Measurements from ENCODE around the gene ASCC3.

ASCC3 gene

DNA sequence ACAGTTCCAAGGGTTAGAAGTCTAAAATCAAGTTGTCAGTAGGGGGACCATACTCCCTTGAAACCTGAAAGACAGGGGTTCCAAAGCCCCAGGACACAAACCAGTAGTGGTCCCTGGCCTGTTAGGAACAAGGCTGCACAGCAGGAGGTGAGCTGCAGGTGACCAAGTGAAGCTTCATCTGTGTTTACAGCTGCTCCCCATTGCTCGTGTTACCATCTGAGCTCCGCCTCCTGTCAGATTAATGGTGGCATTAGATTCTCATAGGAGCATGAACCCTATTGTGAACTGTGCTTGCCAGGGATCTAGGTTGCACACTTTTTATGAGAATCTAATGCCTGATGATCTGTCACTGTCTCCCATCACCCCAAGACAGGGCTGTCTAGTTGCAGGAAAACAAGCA, 391.1 kb downstream of the ASCC3 start:
- peaks cover 67% of the 10 kb centered on the region for H3K27me3 Mint-ChIP-seq
- no peaks in the 10 kb centered on the region for H3K9me3 Mint-ChIP-seq
- H3K27ac Mint-ChIP-seq, result no peak overlapping the region
- no peaks in the 10 kb centered on the region for H3K36me3 Mint-ChIP-seq (ENCODE audit: low read depth)
- DNase-seq, result no peak
- H3K4me1 Mint-ChIP-seq (ENCODE audit: low read depth), result peaks cover under 1% of the 10 kb centered on the region
- no peak overlapping the region for H3K4me3 Mint-ChIP-seq

DNA sequence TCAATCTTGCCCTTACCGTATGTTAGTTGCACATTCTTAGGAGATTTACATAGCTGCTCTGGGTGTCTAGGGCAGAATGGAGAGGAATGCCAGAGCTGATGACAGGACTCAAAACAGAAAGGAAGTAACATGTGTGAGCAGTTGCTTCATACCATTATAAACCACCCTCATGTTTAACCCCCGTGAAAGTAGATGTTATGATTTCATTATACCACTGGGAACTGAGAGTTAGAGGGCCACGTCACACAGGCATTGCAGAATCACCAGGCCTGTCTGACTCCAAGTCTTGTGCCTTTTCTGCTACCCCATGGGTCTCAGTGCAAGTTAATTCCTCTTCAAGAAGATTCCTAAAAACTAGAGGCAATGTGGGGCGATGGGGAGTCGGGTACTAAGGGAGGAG, 392.9 kb downstream of the ASCC3 start:
- Mint-ChIP-seq H3K36me3 (ENCODE audit: low read depth) (no peaks in the 10 kb centered on the region), H3K27ac (no peak overlapping the region), H3K4me3 (no peak overlapping the region), H3K27me3 (peaks cover 67% of the 10 kb centered on the region), H3K9me3 (no peaks in the 10 kb centered on the region), H3K4me1 (ENCODE audit: low read depth) (peaks cover 5% of the 10 kb centered on the region)
- DNase-seq, result no peak

DNA sequence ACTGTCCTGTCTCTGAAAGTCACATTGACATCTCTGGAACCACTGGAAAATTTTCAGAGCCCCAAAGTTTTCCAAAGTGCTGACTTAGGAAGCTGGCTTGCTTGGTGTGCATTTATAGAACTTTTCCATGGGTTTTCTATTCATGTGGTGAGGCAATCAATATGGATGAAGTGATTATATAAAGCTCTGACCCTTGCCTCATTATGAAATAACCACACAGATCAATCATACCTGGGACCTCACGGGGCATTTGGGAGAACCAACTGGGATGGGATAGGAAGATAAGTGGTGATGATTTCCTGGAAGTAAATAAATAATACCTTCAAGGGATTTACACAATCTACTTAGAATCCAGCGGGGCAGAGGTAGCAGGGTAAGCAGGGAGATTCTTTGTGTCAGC, 393.5 kb downstream of the ASCC3 start:
- H3K27me3 Mint-ChIP-seq, result peaks cover 63% of the 10 kb centered on the region
- peaks cover 5% of the 10 kb centered on the region for H3K4me1 Mint-ChIP-seq (ENCODE audit: low read depth)

DNA sequence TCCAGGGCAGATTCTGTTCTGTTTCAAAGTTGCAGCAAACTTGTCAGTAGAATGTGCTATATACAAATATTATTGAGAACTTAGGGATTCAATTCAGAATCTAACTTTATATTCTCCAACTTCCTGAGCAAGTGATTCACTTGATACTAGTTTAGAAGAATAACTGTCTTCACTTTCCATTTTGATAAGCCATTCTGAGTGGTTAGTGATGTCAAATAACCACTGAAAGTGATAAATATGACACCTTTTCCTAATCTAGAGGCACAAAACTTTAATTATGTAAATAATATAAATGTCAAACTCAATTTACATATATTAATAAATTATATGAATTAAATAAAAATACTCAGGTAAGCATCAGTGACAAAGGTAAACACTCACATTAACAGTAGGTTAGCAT, 395.9 kb downstream of the ASCC3 start:
- Mint-ChIP-seq H3K27me3 (peaks cover 45% of the 10 kb centered on the region), H3K36me3 (ENCODE audit: low read depth) (no peaks in the 10 kb centered on the region), H3K4me1 (ENCODE audit: low read depth) (peaks cover 5% of the 10 kb centered on the region), H3K27ac (no peak overlapping the region), H3K9me3 (no peaks in the 10 kb centered on the region), H3K4me3 (no peak overlapping the region)
- no peak for DNase-seq

More for the DNA sequence above, 393.5 kb downstream of the ASCC3 start:
- no peak for DNase-seq
- Mint-ChIP-seq H3K27ac (no peak overlapping the region), H3K9me3 (no peaks in the 10 kb centered on the region), H3K36me3 (ENCODE audit: low read depth) (no peaks in the 10 kb centered on the region), H3K4me3 (no peak overlapping the region)

DNA sequence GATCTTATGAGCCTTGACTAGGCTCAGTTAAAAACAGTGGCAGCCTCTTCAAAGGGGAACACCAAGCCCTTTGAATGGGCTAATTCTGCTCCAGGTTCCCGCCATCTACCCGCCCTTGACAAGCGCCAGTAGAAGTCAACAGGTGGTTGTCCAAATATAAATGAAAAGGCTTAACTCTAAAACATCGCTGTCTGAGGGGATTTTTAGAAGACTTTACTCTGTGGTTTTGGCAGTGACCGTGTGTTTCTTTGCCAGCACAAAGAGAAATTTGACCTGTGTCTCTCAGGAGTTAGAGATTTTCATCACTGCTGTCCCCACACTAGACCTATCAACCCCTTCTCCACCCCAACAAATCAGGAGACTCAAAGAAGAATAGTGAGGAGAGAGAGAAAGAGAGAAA, 396.7 kb downstream of the ASCC3 start:
- H3K36me3 Mint-ChIP-seq (ENCODE audit: low read depth), result no peaks in the 10 kb centered on the region
- H3K4me1 Mint-ChIP-seq (ENCODE audit: low read depth), result peaks cover 5% of the 10 kb centered on the region
- no peaks in the 10 kb centered on the region for H3K9me3 Mint-ChIP-seq
- no peak for DNase-seq
- H3K4me3 Mint-ChIP-seq, result no peak overlapping the region
- peaks cover 39% of the 10 kb centered on the region for H3K27me3 Mint-ChIP-seq
- H3K27ac Mint-ChIP-seq, result no peak overlapping the region

DNA sequence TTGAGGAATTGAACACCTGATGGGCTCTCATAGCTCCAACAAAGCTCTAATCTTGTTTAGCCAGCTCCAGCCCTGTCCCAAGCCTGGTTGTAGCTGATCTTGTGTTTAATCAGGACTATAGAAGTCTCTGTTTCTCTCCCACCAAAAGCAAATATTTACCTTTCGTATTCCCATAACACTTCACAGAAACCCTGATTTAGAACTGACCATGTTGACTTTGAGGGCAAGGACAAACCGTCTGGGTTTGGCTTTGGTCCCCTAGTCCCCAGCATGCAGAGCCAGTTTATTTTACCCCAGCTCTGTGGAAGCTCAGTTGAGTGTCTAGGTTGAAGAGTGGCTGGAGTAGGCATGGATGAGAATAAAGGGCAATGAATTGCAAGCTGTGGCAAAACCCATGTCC, 398.4 kb downstream of the ASCC3 start:
- Mint-ChIP-seq H3K36me3 (ENCODE audit: low read depth) (no peaks in the 10 kb centered on the region), H3K4me1 (ENCODE audit: low read depth) (peaks cover 5% of the 10 kb centered on the region), H3K27ac (no peak overlapping the region), H3K4me3 (no peak overlapping the region), H3K9me3 (no peaks in the 10 kb centered on the region), H3K27me3 (peaks cover 36% of the 10 kb centered on the region)
- no peak for DNase-seq

DNA sequence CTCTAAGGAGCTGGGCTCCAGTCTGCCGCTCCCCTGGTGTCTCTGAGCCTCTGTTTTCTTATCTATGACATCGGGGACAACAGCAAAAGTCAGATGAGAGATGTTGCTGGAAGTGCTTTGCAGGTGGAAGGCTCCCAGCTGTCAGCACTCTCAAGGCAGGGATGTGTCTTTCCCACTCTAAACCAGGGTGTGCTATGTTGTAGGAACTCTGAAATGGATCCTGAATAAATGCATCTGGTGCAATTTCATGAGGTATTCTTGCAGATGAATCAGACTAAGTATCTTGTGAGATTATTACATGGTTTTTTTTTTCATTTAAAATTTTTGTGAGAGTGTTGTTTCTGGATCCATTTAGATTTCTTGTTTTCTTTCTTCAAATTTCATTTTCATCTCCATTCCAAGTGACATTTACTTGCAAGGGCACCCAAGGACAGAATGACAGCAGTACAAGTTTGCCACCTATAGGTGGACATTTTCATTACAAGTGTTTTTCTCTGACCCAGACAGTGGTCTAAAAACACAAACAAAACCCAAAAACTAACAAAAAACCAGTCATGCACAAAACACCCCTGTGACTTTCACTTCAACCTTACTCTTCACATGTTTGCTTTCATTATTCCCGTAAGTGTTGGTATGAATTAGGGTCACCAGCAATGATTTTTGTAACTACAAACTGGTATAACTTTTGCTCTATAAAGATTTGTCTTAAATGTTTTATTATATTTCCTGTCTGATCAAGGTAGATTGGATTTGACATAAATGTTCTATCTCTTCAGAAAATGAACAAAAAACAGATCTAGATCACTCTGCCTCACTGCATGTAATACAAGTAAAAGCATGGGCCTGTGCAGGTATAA, 401.7 kb downstream of the ASCC3 start:
- Mint-ChIP-seq H3K27me3 (peaks cover 42% of the 10 kb centered on the region), H3K4me3 (no peak overlapping the region), H3K9me3 (no peaks in the 10 kb centered on the region), H3K36me3 (ENCODE audit: low read depth) (no peaks in the 10 kb centered on the region), H3K27ac (no peak overlapping the region), H3K4me1 (ENCODE audit: low read depth) (peaks cover 3% of the 10 kb centered on the region)
- no peak for DNase-seq

DNA sequence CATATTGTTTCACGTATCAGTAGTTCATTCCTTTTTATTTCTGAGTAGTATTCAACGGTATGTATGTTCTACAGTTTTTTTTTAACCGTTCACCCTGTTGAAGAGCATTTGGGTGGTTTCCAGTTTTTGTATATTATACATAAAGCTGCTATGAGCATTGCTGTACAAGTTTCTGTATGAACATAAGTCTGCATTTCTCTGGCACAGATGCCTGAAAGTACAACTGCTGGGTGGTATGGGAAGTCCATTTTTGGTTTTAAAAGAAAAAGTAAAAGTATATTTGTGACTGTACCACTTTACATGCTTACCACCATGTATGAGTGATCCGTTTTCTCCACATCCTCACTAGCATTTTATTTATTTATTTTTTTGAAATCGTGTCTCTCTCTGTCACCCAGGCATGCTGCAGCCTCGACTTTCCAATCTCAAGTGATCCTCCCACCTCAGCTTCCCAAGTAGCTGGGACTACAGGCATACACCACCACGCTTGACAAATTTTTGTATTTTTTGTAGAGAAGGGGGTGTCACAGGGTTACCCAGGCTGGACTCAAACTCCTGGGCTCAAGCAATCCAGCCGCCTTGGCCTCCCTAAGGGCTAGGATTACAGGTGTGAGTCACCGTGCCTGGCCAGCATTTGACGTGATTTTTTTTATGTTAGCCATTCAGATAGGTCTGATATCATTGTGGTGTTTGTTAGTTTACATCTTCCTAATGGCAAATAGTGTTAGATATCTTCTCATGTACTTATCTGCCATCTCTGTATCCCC, 405.4 kb downstream of the ASCC3 start:
- Mint-ChIP-seq H3K27ac (no peak overlapping the region), H3K9me3 (no peaks in the 10 kb centered on the region), H3K4me1 (ENCODE audit: low read depth) (peaks cover 14% of the 10 kb centered on the region), H3K36me3 (ENCODE audit: low read depth) (no peaks in the 10 kb centered on the region), H3K4me3 (no peak overlapping the region), H3K27me3 (peaks cover 70% of the 10 kb centered on the region)
- no peak for DNase-seq

DNA sequence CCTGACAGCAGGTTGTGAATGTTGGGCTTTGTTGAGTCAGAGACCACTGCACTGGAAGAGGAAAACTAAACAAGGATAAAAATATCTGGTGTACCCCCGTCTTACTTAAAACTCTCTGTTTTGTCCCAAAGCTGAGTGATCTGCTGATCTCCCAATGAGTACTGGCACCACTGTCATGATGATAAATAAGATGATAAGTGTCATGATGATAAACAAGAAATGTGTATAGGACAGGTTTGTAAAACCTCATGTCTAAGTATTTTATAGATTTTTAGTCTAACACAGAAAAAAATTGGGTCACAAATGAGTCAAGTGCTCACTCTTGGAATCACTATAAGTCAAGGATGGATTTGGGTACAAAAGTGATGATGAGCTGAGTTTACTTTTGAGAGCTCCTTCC, 407.9 kb downstream of the ASCC3 start:
- H3K36me3 Mint-ChIP-seq (ENCODE audit: low read depth), result no peaks in the 10 kb centered on the region
- no peak overlapping the region for H3K4me3 Mint-ChIP-seq
- peaks cover 1% of the 10 kb centered on the region for H3K9me3 Mint-ChIP-seq
- no peak for DNase-seq
- H3K27ac Mint-ChIP-seq, result no peak overlapping the region
- peaks cover 14% of the 10 kb centered on the region for H3K4me1 Mint-ChIP-seq (ENCODE audit: low read depth)
- H3K27me3 Mint-ChIP-seq, result peaks cover 85% of the 10 kb centered on the region

DNA sequence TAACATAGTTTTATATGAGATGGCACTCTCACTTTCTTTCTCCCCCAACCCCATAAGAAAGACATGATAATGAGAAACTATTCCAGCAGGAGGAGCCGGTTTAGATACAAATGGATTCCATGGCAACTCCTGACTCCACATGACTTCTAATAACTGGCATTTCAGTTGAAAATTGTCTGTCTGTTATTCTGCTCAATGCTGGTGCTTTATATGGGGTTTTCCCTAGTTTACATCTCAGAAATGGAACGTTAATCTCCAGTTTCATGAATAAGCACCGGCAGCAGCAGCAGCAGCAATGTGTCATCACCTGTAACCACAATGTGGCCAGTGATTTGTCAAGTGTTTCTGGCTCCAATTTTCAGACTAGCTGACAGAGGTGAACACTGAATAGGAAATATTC, 408.5 kb downstream of the ASCC3 start:
- Mint-ChIP-seq H3K27me3 (peaks cover 87% of the 10 kb centered on the region), H3K27ac (peak overlapping the region; percentile 16), H3K9me3 (peaks cover 5% of the 10 kb centered on the region), H3K36me3 (ENCODE audit: low read depth) (no peaks in the 10 kb centered on the region), H3K4me3 (no peak overlapping the region), H3K4me1 (ENCODE audit: low read depth) (peaks cover 17% of the 10 kb centered on the region)
- no peak for DNase-seq

DNA sequence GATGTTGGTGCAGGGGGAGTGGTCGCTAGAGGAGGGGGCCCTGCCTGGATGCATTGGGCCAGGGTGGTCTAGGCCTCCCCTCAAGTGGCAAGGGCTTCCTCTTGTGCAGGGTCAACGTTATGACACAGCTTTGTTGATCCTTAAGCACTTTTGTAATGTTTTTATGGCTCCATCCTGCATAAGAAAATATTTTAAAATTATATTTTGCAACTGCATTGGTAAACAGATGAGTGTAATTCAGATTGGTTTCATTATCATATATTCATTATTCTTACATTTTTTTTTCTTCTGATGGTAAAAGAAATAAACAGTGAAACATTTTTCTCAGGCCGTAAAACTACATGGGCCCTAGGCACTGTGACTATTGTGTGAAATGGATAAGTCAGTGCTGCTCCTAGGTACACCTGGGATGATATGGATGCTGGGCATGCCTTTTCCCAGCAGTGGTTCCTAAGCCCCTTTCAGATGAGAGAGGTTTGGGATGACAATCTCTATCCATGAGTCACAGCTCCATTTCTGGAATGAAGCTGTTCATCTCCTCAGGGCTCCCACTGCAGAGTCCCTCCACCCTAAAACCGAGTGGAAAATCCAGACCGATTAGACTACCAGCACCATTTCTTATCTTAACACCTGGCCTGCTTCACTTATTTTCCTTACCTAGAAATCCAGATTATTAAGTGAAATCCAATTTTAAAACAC, 410.6 kb downstream of the ASCC3 start:
- peaks cover 30% of the 10 kb centered on the region for H3K4me1 Mint-ChIP-seq (ENCODE audit: low read depth)
- peaks cover 90% of the 10 kb centered on the region for H3K27me3 Mint-ChIP-seq
- H3K27ac Mint-ChIP-seq, result no peak overlapping the region
- H3K9me3 Mint-ChIP-seq, result peaks cover 17% of the 10 kb centered on the region
- no peak overlapping the region for H3K4me3 Mint-ChIP-seq
- DNase-seq, result no peak
- H3K36me3 Mint-ChIP-seq (ENCODE audit: low read depth), result no peaks in the 10 kb centered on the region

DNA sequence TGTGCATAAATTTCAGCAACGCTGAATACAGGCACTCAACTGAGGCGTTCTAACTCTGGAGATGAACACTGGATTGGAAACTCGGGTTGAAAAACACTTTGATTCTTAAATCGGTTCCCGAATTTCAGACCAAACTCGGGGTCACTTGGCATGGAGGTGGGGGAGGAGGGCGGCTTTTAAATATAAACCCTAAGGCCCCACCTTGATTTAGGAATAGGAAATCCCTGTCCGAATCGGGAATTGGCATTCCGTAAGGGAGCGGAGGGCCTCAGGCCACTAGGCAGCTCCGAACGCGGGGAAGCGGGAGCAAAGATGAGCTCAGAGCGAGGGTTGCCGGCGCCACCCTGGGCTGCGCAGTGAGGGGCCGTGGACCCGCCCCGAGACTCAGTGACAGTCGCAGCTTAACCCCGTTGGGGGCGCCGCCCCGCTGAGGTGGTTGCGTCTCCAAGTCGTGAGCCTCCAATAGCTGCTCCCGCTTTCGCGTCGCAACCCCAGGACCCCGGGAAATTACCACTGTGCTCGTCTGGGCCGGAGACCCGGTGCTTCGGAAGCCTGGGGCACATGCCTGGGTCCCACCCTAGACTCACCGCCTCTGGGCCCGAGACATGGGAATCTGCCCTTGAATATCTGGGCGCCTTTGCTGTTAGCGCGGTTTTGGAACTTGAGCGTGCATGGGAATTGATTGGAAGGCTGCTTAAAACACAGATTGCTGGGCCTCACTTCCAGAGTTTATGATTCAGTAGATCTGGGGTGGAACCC, 411.8 kb downstream of the ASCC3 start:
- no peak overlapping the region for H3K27ac Mint-ChIP-seq
- H3K4me3 Mint-ChIP-seq, result no peak overlapping the region
- H3K4me1 Mint-ChIP-seq (ENCODE audit: low read depth), result peaks cover 32% of the 10 kb centered on the region

DNA sequence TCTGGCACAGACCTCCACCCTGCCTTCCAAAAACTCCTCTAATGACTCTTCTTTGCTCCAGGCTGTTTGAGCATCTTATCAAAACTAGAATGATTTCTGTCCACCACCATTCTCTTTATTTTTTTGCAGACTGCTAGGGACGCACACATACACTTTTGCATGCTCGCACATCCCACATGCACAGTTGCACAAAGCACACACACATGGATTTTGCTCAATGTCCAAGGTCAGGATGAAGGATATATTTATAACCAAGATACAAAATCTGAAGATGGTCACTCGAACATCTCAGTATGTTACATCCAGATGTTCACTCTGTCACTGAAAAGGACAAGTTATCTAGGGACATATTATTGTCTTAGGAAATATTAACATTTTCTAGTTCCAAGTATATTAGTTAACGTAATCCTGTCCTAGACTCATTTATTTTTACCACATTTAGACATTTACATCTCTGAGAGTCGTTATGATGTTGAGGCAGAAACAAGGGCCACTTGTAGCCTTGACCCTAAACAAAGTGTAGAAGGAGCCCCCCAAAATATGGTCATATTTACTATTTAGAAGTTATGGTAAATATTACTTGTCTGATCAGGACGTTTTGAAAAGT, 413.0 kb downstream of the ASCC3 start:
- peaks cover 17% of the 10 kb centered on the region for H3K9me3 Mint-ChIP-seq
- no peak for DNase-seq
- peaks cover 33% of the 10 kb centered on the region for H3K4me1 Mint-ChIP-seq (ENCODE audit: low read depth)
- H3K36me3 Mint-ChIP-seq (ENCODE audit: low read depth), result no peaks in the 10 kb centered on the region
- no peak overlapping the region for H3K4me3 Mint-ChIP-seq
- H3K27ac Mint-ChIP-seq, result no peak overlapping the region
- peaks cover 94% of the 10 kb centered on the region for H3K27me3 Mint-ChIP-seq

More for the DNA sequence above, 411.8 kb downstream of the ASCC3 start:
- no peak for DNase-seq
- Mint-ChIP-seq H3K9me3 (peaks cover 17% of the 10 kb centered on the region), H3K27me3 (peaks cover 94% of the 10 kb centered on the region), H3K36me3 (ENCODE audit: low read depth) (no peaks in the 10 kb centered on the region)
